Upper lobe of right lung (tissue), 1 donor: ENCODE data around the gene HOXB3. TPM values are rescaled to one million over a fixed set of nuclear protein-coding genes. Genes with fewer than 3 reads are reported as not detected.

Experiments
- ATAC-seq: fragments of 200-7000 bp; cut with Tn5 transposase; one replicate; pipeline ENCODE4 v1.9.1; 2020; ENCODE audit warnings: mild to moderate bottlenecking, moderate library complexity
- DNase-seq: peaks from one replicate; pipeline ENCODE4 v3.0.0-alpha.2; 2020
- H3K27ac ChIP-seq: fragments of 200-600 bp; one replicate; pipeline ENCODE4 v1.8.0; 2022
- H3K27me3 ChIP-seq: fragments of 200-600 bp; one replicate; pipeline ENCODE4 v1.8.0; 2022; ENCODE audit warnings: mild to moderate bottlenecking
- H3K36me3 ChIP-seq: fragments of 200-600 bp; one replicate; pipeline ENCODE4 v1.8.0; 2022
- H3K4me1 ChIP-seq: fragments of 200-600 bp; one replicate; pipeline ENCODE4 v1.8.0; 2022
- H3K4me3 ChIP-seq: fragments of 200-600 bp; one replicate; pipeline ENCODE4 v1.8.0; 2022; ENCODE audit warnings: mild to moderate bottlenecking
- H3K9me3 ChIP-seq: fragments of 200-600 bp; one replicate; pipeline ENCODE4 v1.8.0; 2022
- intact Hi-C: fragments of 100-400 bp; cut with DNase I; formaldehyde crosslinking; loops from one replicate; pipeline ENCODE4 v1.11.0; 2022
- total RNA-seq: library from RNA; stranded (reverse); fragmentation: NEBNext Ultra II Directional; extraction: Animal tissue kit (Norgen Biotek cat#: 25700); gene quantifications from one replicate; pipeline ENCODE4 v1.2.1, GENCODE V29; 2021
- TF ChIP-seq, protein P1 (sequence below): fragments of 200-600 bp; IDR thresholded peaks from one replicate; pipeline ENCODE4 v1.8.0; 2022; ENCODE audit warnings: antibody characterized with exemption
- donor health status: DM: no; HTN: yes; CAD: no; lungs with severe emphysema.

HOXB3 gene
- total RNA-seq, 1 donor from 2014 or later: 13.3 TPM

GRCh38 chr17:48529683-48530009, 60.4 kb downstream of the HOXB3 start:
- Histone ChIP-seq H3K27me3 (peaks cover 40% of the 10 kb centered on the region), H3K9me3 (no peaks in the 10 kb centered on the region), H3K4me1 (peaks cover 5% of the 10 kb centered on the region), H3K27ac (no peak overlapping the region), H3K4me3 (no peak overlapping the region), H3K36me3 (no peaks in the 10 kb centered on the region)
- TF ChIP-seq, protein P1, sequence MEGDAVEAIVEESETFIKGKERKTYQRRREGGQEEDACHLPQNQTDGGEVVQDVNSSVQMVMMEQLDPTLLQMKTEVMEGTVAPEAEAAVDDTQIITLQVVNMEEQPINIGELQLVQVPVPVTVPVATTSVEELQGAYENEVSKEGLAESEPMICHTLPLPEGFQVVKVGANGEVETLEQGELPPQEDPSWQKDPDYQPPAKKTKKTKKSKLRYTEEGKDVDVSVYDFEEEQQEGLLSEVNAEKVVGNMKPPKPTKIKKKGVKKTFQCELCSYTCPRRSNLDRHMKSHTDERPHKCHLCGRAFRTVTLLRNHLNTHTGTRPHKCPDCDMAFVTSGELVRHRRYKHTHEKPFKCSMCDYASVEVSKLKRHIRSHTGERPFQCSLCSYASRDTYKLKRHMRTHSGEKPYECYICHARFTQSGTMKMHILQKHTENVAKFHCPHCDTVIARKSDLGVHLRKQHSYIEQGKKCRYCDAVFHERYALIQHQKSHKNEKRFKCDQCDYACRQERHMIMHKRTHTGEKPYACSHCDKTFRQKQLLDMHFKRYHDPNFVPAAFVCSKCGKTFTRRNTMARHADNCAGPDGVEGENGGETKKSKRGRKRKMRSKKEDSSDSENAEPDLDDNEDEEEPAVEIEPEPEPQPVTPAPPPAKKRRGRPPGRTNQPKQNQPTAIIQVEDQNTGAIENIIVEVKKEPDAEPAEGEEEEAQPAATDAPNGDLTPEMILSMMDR: no peak
- intact Hi-C loops: no loop called here
- DNase-seq (no peak), ATAC-seq (no peak)

DNA sequence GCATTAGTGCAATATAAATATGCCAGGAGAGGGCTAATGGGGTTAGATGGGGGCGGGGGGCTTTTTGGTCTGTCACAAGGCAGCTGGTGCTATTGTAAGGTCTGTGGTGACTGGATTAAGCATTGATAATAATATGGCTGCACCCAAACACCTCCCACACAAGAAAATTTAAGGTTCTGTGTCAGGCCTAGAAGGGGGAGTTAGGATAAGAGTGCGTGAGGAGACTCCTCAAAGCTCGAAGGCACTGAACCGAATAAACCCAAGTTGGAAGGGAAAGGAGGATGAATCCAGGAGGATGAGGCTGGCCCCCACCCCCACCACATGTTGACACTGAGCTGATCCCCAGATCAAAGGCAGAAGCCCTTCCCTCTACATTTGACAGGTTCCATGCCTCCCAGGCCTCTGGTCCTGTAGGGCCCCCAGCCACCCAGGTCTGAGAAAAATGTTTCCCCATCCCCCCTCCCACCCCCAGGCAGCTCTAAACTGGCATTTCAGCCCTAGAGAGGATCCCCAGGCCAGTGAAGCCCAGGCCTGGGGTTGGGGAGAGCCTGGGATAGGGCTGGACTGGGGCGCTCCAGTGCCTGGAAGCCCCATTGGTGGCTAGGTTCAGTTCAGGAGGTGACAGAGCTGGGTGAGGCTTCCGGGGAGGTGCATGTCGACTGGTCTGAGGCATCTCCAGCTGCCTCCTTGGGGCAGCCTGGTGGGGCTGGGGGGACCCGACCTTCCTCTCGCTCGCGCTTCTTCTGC, 60.9 kb downstream of the HOXB3 start:
- Histone ChIP-seq H3K27me3 (peaks cover 43% of the 10 kb centered on the region), H3K4me3 (no peak overlapping the region), H3K36me3 (no peaks in the 10 kb centered on the region), H3K4me1 (peaks cover 5% of the 10 kb centered on the region), H3K9me3 (no peaks in the 10 kb centered on the region), H3K27ac (no peak overlapping the region)
- no peak for ATAC-seq
- DNase-seq: no peak
- intact Hi-C loops: no loop called here
- TF ChIP-seq, protein P1: no peak

DNA sequence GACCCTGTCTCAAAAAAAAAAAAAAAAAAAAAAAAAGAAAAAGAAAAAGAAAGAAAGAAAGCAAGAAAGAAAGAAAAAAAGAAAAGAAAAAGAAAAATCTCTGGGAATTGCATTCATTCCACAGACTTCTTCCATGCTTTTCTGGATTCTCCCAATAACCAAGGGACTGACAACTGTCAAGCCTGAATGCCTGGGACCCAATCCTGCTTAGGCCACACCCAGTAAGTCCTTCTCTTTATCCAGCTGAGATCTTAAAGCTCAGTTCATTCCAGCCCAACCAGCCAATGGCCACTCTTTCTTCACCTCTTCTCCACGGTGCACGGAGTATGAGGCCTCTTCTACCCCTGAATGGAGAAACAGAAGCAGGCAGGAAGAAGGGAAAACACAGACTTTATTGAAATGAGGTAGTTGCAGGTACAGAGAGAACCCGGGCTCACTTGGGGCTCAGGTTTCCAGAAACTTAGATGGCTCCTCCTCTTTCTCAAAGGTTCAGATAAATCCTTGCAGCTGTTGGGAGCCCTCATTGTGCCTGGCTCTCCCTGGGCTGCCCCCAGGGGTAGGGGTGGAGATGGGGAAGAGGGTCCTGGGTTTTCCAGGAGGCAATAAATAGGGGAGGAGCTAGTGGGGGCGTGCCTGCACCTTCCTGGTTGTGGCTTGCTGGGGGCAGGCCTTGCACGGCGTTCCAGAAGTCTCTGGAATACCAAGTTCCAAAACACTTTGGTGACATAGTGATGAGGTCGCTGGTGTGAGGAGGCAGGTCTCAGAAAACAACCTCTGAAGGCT, 61.7 kb downstream of the HOXB3 start:
- H3K36me3 ChIP-seq: no peaks in the 10 kb centered on the region
- DNase-seq (no peak), ATAC-seq (no peak)
- intact Hi-C loops: no loop called here
- TF ChIP-seq, protein P1: no peak
- H3K27ac ChIP-seq: no peak overlapping the region
- no peaks in the 10 kb centered on the region for H3K9me3 ChIP-seq
- peaks cover 45% of the 10 kb centered on the region for H3K27me3 ChIP-seq
- H3K4me1 ChIP-seq: peaks cover 5% of the 10 kb centered on the region
- H3K4me3 ChIP-seq: no peak overlapping the region

- intact Hi-C loops: no loop called here
- no peaks in the 10 kb centered on the region for H3K36me3 ChIP-seq
- TF ChIP-seq, protein P1: no peak
- no peak for DNase-seq
- H3K4me3 ChIP-seq: no peak overlapping the region
- ATAC-seq: no peak
- H3K27me3 ChIP-seq: peaks cover 45% of the 10 kb centered on the region
- H3K4me1 ChIP-seq: peaks cover 5% of the 10 kb centered on the region
- no peaks in the 10 kb centered on the region for H3K9me3 ChIP-seq
- H3K27ac ChIP-seq: no peak overlapping the region
These were observed 62.5 kb downstream of the HOXB3 start for GRCh38 chr17:48527547-48527932.

- no peaks in the 10 kb centered on the region for H3K9me3 ChIP-seq
- ATAC-seq (no peak), DNase-seq (no peak)
- no peaks in the 10 kb centered on the region for H3K36me3 ChIP-seq
- intact Hi-C loops: no loop called here
- peaks cover 5% of the 10 kb centered on the region for H3K4me1 ChIP-seq
- H3K4me3 ChIP-seq: no peak overlapping the region
- H3K27me3 ChIP-seq: peaks cover 50% of the 10 kb centered on the region
- no peak overlapping the region for H3K27ac ChIP-seq
- TF ChIP-seq, protein P1: no peak
These were observed 63.2 kb downstream of the HOXB3 start for GRCh38 chr17:48526608-48527546.
